AG09319 (cell line): Measurements from ENCODE around the gene ATOSB.

ENCODE experiments used
- DNase-seq: peaks from one replicate; pipeline ENCODE4 v3.0.0-alpha.2; 2010; ENCODE audit warnings: low read depth; ENCODE audit errors: extremely low read depth
- TF ChIP-seq, protein P1 (sequence below): IDR thresholded peaks from 2 replicates; pipeline ENCODE4 v1.5.1; 2011; ENCODE audit warnings: low read depth, mild to moderate bottlenecking, inconsistent platforms, low read length, moderate library complexity

ATOSB gene

DNA sequence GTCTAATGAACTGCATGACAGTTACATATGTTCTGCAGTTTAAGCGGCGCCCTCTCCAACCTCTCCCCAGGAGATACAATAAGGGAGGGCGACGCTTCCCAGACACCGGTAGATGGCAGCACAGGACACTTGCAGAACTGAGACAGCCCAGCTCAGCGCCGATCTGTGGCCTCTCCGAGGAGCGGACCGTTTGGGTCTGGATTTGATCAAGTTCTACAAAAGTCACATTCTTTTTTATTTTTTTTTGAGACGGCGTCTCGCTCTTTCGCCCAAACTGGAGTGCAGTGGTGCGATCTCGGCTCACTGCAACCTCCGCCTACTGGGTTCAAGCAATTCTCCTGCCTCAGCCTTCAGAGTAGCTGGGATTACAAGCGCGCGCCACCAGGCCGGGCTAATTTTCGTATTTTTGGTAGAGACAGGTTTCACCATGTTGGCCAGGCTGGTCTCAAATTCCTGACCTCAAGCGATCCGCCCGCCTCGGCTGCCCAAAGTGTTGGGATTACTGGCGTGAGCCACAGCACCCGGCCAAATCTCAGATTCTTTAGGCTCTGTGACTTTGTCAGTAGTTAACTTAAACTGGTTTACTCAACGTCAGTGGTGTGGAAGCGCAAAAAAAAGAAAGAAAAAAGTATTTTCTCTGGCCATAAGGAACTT lies 1.4 kb upstream of the ATOSB start:
- DNase-seq = peak; percentile 95
- TF ChIP-seq, protein P1, sequence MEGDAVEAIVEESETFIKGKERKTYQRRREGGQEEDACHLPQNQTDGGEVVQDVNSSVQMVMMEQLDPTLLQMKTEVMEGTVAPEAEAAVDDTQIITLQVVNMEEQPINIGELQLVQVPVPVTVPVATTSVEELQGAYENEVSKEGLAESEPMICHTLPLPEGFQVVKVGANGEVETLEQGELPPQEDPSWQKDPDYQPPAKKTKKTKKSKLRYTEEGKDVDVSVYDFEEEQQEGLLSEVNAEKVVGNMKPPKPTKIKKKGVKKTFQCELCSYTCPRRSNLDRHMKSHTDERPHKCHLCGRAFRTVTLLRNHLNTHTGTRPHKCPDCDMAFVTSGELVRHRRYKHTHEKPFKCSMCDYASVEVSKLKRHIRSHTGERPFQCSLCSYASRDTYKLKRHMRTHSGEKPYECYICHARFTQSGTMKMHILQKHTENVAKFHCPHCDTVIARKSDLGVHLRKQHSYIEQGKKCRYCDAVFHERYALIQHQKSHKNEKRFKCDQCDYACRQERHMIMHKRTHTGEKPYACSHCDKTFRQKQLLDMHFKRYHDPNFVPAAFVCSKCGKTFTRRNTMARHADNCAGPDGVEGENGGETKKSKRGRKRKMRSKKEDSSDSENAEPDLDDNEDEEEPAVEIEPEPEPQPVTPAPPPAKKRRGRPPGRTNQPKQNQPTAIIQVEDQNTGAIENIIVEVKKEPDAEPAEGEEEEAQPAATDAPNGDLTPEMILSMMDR = peak; percentile 96

DNA sequence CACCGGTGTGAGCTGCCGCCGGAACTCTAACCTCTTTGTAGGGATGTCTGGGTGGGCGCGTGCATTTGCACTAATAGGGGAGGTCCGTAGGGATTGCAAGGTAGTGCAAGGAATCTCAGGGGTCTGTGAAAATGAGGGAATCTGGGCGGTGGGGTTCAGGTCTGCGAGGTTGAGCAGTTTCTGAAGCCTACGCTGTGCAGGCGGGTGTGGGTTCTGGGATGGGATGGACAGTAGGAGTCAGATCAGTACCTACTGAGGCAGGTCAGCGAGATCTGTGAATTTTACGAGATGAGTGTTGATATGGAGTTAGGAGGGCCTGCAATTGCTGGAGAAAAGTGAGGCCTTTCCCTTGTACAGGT lies 856 bp upstream of the ATOSB start:
- TF ChIP-seq, protein P1 = no peak
- no peak for DNase-seq

DNA sequence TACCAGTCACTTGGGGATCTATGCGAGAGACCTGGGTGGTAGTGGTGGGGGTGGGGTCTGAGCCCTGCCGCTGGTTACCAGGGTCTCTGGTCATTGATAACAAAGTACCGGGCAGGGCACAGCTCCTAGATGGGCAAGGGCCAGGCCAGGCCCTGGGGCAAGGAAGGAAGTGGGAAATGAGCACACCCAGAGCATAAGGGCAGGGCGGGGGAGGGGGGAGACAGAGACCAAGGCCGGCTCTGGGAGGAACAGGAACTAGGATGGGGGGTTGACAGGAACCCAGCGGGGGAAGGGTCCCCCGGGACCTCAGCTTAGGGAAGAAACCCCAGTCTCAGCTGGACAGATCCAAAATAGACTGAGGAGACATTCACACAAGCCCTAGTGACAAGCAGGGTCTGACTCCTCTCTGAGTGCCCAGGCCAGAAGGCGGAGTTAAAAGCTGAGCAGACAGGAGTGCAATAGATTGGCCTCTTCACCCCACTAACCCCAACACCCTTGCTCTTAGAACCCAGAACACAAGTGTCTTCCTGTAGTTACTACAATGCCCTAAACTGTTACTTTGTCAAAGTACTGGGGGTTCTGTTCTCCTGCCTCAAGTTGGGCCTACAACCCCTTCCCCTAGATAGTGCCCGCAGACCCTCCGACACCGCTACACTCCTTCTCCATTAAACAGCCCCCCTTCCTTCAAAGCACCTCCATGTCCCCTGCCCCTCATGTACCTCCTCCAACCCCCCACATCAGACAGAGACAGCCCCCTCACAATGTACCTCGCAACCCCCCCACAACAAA lies 628 bp downstream of the ATOSB start:
- DNase-seq = no peak
- TF ChIP-seq, protein P1 = no peak; the same call in 1 of the 2 replicates

DNA sequence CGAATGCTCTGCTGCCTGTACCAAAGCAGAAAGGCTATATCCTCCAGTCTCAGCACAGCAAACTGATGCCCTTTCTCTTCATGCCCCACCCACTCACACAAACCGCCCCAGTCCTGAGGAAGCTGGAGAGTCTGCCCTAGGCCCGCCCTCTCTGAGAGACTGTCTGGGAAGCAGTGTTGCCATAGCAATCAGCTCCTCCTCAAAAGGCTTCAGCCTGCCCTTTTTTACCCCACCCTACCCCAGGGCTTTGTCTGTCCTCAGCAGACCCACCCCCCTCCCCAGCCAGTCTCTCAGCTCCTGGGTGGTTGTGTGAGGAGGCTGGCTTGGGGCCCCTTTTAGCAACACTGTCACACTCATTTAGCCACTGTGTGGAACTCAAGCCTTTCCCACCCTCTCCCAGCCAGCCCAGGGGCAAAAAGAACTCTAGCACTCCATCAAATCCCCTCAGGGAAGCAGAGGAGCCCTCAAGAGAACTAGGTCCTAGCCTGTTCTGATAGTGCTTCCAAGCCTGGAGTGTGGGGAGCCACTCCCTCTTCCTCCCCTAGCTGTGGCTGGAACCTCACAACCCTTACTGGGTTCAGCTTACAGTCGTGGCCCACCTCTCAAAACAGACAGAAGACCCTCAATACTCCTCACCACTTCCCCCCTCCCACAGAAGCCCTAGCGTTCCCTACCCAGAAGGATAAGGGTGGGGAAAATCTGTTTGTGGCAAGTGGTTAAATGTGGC lies 1.4 kb downstream of the ATOSB start:
- peak; percentile 93 for DNase-seq
- TF ChIP-seq, protein P1 = no peak

DNA sequence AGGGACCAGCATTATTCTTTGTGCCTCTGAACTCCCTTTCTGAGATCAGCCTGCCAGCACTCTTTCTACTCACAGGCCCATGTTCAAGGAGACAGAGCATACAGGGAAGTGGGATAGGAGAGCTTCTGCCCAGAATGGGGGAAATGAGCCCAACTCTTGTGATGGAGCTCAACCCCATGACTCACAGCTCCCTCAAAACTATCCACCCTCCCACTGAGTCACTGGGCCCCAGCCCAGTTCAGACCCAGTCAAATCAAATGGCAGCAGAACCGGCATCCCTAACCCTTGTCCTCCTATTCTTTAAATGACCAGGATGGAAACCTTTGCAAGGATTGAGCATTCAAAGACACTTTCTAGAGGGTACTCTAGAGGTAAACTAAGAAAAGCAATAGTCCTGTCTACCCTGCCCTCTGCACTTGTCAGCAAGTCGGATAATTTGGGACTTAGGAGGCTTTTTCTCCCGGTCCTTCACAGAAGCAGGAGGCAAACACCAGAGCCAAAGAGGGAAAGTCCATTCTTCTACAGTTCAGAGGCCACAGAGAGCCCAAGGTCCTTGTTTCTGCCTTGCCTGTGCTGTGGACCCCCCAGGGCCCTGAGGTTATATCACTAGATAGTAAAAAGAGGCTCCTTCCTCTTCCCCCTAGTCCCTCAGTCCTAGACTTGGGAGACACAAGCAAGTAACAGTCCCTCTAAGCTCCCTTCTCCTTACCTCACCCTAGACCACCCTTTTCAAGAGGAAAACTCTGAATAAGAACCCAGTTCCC lies 3.2 kb downstream of the ATOSB start:
- peak; percentile 48 for DNase-seq
- TF ChIP-seq, protein P1 = no peak

DNA sequence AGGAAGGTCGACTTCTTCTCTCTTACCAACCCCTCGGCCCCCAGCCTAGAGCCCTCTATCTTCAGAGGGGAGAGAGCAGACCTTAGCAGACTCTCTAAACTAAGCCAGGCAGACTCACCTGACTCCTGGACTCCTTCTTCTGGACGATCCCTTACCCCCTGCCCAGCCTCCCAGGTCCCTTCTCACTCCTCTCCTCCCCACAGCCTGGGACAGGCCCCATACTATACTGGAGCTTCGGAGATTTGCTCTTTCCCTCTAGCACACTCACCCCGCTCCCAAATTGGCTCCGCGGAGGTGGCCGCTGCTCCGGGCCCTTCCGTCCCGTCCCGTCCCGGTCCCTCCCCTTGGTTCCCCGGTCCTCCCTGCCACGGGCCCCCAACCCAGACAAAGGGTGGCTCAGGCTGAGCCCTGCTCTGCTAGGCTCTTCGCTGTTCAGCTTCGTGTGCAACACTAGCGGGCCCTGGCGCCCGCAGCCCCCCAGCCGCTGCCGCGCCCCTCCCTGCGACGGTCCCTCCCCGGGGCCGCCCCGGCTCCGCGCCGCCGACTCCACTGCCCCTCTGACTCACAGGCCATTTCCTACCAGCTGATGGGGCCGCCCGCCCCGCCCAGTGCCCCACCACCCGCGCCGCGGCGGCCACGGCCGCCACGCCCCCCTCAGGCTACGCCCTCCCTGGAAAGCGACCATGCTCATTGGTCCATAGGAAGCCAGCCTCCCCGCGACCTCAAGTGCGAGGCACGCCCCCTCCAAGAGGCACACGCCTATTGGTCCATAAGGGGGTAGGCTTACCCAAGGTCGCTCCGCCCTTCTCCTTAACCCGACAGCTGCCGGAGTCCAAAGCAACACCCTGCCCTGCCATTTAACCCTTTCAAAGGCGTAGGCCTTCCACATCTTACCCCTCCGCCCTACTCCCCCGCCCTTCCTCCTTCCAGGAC lies 4.4 kb downstream of the ATOSB start:
- peak; percentile 97 for DNase-seq
- TF ChIP-seq, protein P1 = no peak
